DOHH2 (cell line): Measurements from ENCODE around the gene RPL19.

Source experiments
- H3F3A ChIP-seq: fragments of 200-600 bp; sonication (generic), shearing (Covaris generic); 2 replicates; pipeline ENCODE4 v1.6.0; 2016; ENCODE audit warnings: antibody characterized with exemption, mild to moderate bottlenecking; ENCODE audit not compliant: control insufficient read depth, insufficient read depth
- H3K27ac ChIP-seq: fragments of 200-600 bp; sonication (generic); 2 replicates; pipeline ENCODE4 v1.5.1; 2014; ENCODE audit warnings: low read depth, mild to moderate bottlenecking, low read length, moderate library complexity
- H3K27me3 ChIP-seq: fragments of 200-600 bp; sonication (generic); 2 replicates; pipeline ENCODE4 v1.6.1; 2014; ENCODE audit warnings: mild to moderate bottlenecking, low read length, mixed read lengths; ENCODE audit not compliant: control insufficient read depth
- H3K36me3 ChIP-seq: fragments of 200-600 bp; sonication (generic); 2 replicates; pipeline ENCODE4 v1.6.1; 2014; ENCODE audit warnings: mild to moderate bottlenecking, low read length, moderate library complexity, mixed read lengths; ENCODE audit not compliant: control insufficient read depth
- H3K4me1 ChIP-seq: fragments of 200-600 bp; sonication (generic); 2 replicates; pipeline ENCODE4 v1.6.1; 2014; ENCODE audit warnings: mild to moderate bottlenecking, low read length, mixed read lengths; ENCODE audit not compliant: control insufficient read depth
- H3K4me2 ChIP-seq: fragments of 200-600 bp; sonication (generic); 2 replicates; pipeline ENCODE4 v1.6.0; 2014; ENCODE audit warnings: mild to moderate bottlenecking, low read length, moderate library complexity
- H3K4me3 ChIP-seq: fragments of 200-600 bp; sonication (generic); 2 replicates; pipeline ENCODE4 v1.5.1; 2014; ENCODE audit warnings: mild to moderate bottlenecking, low read length, mixed read lengths
- H3K79me2 ChIP-seq: fragments of 200-600 bp; sonication (generic); 2 replicates; pipeline ENCODE4 v1.6.1; 2014; ENCODE audit warnings: mild to moderate bottlenecking, low read length, mixed read lengths; ENCODE audit not compliant: control insufficient read depth
- H3K9me2 ChIP-seq: fragments of 200-600 bp; sonication (generic); replicated peaks from 2 replicates; pipeline ENCODE4 v1.6.1; 2014; ENCODE audit warnings: mild to moderate bottlenecking, low read length, mixed read lengths; ENCODE audit not compliant: control insufficient read depth
- H3K9me3 ChIP-seq: fragments of 200-600 bp; sonication (generic); 2 replicates; pipeline ENCODE4 v1.6.1; 2014; ENCODE audit warnings: antibody characterized with exemption, low read length, mixed read lengths; ENCODE audit not compliant: control insufficient read depth, insufficient read depth
- H4K20me1 ChIP-seq: fragments of 200-600 bp; sonication (generic); 2 replicates; pipeline ENCODE4 v1.6.0; 2014; ENCODE audit warnings: low read depth, mild to moderate bottlenecking, antibody characterized with exemption, low read length, moderate library complexity; ENCODE audit not compliant: control insufficient read depth, insufficient read depth
- EZH2phosphoT487 ChIP-seq: fragments of 200-600 bp; sonication (generic); IDR thresholded peaks from 2 replicates; pipeline ENCODE4 v1.6.1; 2017; ENCODE audit warnings: borderline replicate concordance, mild to moderate bottlenecking, antibody characterized with exemption, low read length, moderate library complexity, mixed read lengths
- TF ChIP-seq, protein P1 (sequence below): fragments of 200-600 bp; sonication (generic); IDR thresholded peaks from one replicate; pipeline ENCODE4 v1.5.1; 2014; ENCODE audit warnings: antibody characterized with exemption, mild to moderate bottlenecking, low read depth, low read length; ENCODE audit not compliant: poor library complexity, severe bottlenecking

The RPL19 gene

GRCh38 chr17:39222866-39223834 lies 23.1 kb downstream of the RPL19 start:
- no peak overlapping the region for H3K4me3 ChIP-seq
- H4K20me1 ChIP-seq: no peaks in the 10 kb centered on the region
- H3K9me2 ChIP-seq: no peaks in the 10 kb centered on the region
- TF ChIP-seq, protein P1, sequence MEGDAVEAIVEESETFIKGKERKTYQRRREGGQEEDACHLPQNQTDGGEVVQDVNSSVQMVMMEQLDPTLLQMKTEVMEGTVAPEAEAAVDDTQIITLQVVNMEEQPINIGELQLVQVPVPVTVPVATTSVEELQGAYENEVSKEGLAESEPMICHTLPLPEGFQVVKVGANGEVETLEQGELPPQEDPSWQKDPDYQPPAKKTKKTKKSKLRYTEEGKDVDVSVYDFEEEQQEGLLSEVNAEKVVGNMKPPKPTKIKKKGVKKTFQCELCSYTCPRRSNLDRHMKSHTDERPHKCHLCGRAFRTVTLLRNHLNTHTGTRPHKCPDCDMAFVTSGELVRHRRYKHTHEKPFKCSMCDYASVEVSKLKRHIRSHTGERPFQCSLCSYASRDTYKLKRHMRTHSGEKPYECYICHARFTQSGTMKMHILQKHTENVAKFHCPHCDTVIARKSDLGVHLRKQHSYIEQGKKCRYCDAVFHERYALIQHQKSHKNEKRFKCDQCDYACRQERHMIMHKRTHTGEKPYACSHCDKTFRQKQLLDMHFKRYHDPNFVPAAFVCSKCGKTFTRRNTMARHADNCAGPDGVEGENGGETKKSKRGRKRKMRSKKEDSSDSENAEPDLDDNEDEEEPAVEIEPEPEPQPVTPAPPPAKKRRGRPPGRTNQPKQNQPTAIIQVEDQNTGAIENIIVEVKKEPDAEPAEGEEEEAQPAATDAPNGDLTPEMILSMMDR: no peak
- H3K27me3 ChIP-seq: peaks cover 44% of the 10 kb centered on the region
- no peak overlapping the region for H3K27ac ChIP-seq
- H3K36me3 ChIP-seq: no peaks in the 10 kb centered on the region
- H3K9me3 ChIP-seq: no peaks in the 10 kb centered on the region
- no peaks in the 10 kb centered on the region for H3K4me1 ChIP-seq
- H3F3A ChIP-seq: no peaks in the 10 kb centered on the region
- H3K79me2 ChIP-seq: no peaks in the 10 kb centered on the region
- H3K4me2 ChIP-seq: no peak overlapping the region

- no peaks in the 10 kb centered on the region for H4K20me1 ChIP-seq
- TF ChIP-seq, protein P1: no peak
- TF ChIP-seq EZH2phosphoT487: no peak
- H3K9me2 ChIP-seq: no peaks in the 10 kb centered on the region
- H3F3A ChIP-seq: no peaks in the 10 kb centered on the region
- no peaks in the 10 kb centered on the region for H3K36me3 ChIP-seq
- no peaks in the 10 kb centered on the region for H3K79me2 ChIP-seq
- no peaks in the 10 kb centered on the region for H3K4me1 ChIP-seq
- peaks cover 34% of the 10 kb centered on the region for H3K27me3 ChIP-seq
- no peaks in the 10 kb centered on the region for H3K9me3 ChIP-seq
- H3K27ac ChIP-seq: no peak overlapping the region
- H3K4me3 ChIP-seq: no peak overlapping the region
- no peak overlapping the region for H3K4me2 ChIP-seq
Observed at GRCh38 chr17:39223907-39224777, 24.1 kb downstream of the RPL19 start.

DNA sequence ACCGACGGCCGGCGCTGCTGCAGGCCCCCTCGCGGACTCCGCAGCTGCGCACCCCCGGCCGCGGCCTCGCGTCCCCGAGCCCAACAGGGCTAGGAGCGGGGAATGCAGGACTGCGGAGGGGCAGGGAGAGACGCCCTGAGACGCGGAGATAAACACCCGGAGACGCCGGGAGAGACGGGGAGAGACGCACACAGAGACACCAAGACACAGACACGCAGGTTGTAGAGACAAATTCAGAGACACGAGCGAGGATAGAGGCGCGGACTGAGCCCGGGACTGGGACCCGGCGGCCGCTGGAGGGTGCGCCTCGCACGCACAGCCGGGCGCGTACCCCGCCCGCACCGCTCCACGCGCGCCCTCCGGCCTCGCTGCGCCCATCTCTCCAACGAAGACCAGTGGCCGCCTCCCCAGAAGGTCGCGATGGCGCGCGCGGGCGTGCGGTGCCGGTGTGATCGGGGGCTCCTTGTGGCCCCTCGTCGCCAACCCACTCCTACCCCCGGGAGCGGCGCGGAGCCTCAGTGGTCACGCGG lies 24.8 kb downstream of the RPL19 start:
- H3K9me3 ChIP-seq: no peaks in the 10 kb centered on the region
- H4K20me1 ChIP-seq: no peaks in the 10 kb centered on the region
- H3K4me1 ChIP-seq: no peaks in the 10 kb centered on the region
- H3K79me2 ChIP-seq: no peaks in the 10 kb centered on the region
- no peaks in the 10 kb centered on the region for H3F3A ChIP-seq
- no peaks in the 10 kb centered on the region for H3K9me2 ChIP-seq
- no peak for TF ChIP-seq EZH2phosphoT487
- TF ChIP-seq, protein P1: no peak
- peaks cover 27% of the 10 kb centered on the region for H3K27me3 ChIP-seq
- no peak overlapping the region for H3K4me2 ChIP-seq
- no peaks in the 10 kb centered on the region for H3K36me3 ChIP-seq
- H3K27ac ChIP-seq: no peak overlapping the region
- H3K4me3 ChIP-seq: no peak overlapping the region
